ENCODE results near the gene MKNK2.
A peak's percentile ranks its signal among the peaks of the same experiment; 100 is the strongest.
"Not testable (repeated sequence)": the region's sequence is repeated elsewhere in the genome, so short reads cannot be mapped to it uniquely, and the experiment has no call there.

Gene MKNK2

DNA sequence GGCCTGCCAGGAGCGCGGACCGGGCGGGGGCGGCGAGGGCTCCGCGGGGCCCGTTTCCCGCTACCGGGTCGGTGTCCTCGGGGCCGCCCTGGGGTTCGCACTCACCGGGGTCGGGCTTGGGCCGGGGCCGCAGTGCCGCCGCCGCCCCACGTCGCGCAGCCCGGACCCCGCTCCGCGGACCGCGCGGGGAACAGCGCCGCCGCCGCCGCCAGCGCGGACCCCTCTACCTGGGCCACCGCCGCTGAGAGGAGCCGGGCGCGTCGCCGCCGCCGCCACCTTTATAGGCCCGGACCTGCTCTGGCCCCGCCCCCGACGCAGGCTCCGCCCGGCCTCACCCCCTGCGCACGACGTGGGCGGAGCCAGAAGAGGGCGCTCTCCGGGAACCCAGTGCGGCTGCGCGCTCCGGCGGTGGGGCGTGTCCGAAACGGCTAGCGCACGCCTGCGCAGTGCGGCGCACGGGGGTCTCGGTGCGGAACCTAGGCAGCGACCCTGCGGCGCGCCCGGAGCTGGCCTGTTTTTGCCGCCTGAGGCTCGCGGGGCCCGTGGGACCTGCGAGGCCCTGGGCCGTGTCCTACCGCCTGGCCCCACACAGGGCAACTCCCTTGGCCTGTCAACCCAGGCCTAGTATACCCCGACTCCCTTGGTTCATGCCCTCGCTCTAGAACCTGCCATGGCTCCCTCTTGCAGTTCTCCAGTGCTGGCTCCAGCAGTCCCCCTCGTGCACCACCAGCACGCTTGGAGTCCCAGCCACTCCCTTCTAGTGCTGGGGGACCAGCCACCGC, at the start of gene MKNK2:
MKNK2 (minus strand) TSS at position 254 of the 782 bp plus-strand sequence. CDS start 393 bp downstream, outside the sequence.
- peak; percentile 72 for DNase-seq

DNA sequence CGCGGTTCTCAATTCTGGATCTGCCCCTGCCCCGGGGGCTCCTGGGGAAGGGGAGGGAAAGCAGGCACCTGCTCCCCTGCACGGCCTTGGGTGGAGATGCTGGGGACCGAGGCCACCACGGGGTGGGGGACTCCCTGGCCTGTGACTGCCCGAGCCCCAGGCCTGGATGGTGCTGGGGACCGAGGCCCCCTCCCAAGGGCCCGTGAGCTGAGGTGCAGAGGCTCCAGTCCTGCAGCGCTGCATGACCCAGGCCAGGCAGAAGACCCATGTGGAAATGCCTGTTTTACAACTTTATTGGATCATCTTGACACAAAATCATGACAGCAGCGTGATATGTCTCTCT, 49.6 kb upstream of the MKNK2 start:
- no peak for DNase-seq

DNA sequence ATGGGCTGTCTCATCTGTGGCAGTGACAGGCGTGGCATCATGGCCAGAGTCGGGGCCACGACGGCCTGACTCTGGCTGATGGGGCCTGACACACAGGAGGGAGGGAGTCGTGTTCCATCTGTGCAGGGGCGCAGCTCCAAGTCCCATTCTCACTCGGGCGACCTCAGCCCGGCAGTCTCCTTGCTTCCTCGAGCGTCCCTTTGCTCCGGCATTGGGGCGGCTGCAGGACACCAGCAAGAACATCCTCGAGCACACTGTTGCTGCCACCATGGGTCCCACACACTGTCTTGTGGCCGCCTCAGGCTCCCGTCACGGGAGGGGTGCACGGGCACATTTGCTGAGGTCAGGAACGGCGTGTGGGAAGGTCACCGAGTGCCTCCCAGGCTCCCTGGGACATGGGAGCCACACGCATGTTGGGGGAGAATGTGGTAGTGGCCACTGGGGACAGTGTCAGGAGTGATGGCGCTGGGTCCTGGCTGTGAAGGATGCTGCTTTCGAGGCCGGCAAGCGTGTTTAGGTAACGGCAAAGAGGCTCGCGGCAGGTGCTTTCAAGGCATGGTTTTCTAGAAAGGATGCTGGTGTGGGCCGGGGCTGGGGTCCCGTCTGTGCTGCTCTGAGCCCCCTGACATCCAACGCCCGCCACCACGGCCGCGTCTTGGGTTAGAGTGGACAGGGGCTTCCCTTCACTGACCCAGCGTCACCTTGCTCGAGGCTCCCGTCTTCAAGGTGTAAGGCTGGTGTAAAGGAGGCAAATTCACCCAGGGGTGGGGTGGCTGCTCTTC, 49.1 kb upstream of the MKNK2 start:
- DNase-seq = no peak

DNA sequence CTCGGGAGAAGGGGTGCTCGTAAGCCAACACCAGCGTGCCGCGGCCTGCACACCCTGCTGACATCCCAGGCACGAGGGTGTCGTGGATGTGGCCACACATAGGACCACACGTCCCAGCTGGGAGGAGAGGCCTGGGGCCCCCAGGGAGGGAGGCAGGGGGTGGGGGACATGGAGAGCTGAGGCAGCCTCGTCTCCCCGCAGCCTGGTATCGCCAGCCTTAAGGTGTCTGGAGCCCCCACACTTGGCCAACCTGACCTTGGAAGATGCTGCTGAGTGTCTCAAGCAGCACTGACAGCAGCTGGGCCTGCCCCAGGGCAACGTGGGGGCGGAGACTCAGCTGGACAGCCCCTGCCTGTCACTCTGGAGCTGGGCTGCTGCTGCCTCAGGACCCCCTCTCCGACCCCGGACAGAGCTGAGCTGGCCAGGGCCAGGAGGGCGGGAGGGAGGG, 48.0 kb upstream of the MKNK2 start:
- no peak for DNase-seq

DNA sequence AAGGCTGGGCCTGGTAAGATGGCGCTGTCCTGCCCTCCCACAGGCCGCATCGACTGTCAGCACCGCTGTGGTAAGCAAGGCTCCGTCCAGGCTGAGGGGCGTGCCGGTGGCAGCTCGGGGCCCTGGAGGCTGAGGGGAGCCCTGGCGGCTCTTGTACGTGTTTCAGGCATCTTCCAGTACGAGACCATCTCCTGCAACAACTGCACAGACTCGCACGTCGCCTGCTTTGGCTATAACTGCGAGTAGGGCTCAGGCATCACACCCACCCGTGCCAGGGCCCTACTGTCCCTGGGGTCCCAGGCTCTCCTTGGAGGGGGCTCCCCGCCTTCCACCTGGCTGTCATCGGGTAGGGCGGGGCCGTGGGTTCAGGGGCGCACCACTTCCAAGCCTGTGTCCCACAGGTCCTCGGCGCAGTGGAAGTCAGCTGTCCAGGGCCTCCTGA, 46.9 kb upstream of the MKNK2 start:
- DNase-seq = no peak

DNA sequence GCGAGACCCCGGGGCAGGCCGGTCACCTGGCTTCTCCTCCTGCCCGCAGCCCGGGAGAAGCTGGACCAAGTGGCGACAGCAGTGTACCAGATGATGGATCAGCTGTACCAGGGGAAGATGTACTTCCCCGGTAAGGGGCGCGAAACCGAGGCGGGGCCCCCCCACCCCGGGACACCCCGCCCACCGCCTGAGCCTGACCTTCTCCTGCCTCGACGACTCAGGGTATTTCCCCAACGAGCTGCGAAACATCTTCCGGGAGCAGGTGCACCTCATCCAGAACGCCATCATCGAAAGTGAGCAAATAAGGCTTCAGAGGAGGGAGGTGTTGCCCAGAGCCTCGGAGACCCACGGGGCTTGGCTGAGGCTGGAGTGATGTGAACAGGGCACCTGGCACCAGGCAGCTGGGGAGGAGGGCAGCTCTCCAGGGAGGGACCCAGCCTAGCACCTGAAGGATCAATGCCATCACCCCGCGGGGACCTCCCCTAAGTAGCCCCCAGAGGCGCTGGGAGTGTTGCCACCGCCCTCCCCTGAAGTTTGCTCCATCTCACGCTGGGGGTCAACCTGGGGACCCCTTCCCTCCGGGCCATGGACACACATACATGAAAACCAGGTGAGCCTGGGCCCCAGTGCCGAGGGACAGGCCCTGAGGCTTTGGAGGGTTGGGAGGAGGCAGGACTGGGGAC, 46.3 kb upstream of the MKNK2 start:
- DNase-seq = no peak

DNA sequence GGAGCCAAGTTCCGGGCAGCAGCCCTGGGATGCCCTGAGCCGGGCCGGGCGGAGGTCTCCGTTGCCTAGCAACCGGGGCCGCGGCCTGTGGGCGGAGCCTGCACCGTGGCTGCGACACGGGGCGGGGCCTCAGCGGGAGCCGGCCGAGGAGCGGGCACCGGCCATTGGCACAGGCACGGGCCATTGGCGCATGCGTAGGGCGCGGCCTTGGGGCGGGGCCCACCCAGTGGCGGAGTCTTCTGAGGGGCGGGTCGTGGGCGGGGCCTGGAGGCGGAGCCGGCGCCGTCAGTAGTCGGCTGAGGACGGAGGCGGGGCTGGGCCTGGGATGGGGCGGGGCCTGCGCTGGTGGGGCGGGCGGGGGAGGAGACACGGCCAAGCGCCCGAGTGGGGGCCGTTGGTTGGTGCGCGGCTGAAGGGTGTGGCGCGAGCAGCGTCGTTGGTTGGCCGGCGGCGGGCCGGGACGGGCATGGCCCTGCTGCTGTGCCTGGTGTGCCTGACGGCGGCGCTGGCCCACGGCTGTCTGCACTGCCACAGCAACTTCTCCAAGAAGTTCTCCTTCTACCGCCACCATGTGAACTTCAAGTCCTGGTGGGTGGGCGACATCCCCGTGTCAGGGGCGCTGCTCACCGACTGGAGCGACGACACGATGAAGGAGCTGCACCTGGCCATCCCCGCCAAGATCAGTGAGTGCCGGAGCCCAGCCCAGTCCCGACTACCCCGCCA, 45.6 kb upstream of the MKNK2 start, which contains the start of gene IZUMO4:
IZUMO4 (plus strand) TSS at position 436 of the 723 bp plus-strand sequence; CDS start at position 467, 31 bp downstream.
- peak; percentile 98 for DNase-seq

DNA sequence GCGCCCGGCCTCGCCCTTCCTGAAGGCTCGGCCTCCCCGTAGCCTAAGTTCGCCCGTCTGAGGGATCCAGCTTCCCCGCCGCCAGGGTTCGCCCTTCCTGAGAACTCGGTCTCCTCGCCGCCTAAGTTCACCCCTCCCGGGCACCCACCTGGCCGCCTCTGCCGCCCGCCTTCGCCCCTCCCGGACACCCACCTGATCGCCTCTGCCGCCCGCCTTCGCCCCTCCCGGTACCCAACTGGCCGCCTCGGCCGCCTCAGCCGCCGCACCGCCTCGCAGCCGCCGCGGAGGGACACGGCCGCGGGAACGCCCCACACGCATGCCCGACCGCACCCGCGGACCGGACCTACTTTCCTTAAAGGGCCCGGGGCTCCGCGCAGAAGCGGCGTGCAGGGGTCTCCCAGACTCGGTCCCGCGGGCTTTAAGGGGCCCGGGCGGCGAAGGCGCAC, 45.0 kb upstream of the MKNK2 start, which contains the start of gene MOB3A:
MOB3A (minus strand) TSS at position 293 of the 446 bp plus-strand sequence. CDS start 17,766 bp downstream, outside the sequence.
- DNase-seq = peak; percentile 73

DNA sequence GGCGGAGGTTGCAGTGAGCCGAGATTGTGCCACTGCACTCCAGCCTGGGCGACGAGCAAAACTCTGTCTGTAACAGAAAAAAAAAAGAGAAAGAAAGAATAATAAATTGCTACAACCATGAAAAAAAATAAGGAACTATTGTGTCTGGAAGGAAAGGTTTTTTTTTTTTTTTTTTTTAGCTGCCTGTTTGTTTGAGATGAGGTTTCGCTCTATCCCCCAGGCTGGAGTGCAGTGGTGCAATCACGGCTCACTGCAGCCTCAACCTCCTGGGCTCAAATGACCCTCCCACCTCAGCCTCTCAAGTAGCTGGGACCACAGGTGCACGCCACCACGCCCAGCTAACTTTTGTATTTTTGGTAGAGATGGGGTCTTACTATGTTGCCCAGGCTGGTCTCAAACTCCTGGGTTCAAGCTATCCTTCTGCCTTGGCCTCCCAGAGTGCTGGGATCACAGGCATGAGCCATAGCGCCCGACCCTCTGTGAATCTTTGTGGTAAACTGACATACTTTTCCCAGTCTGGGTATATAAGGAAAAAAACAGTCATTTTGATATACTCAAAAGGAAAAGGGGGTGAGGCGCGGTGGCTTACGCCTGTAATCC, 41.0 kb upstream of the MKNK2 start:
- not testable (repeated sequence) for DNase-seq

DNA sequence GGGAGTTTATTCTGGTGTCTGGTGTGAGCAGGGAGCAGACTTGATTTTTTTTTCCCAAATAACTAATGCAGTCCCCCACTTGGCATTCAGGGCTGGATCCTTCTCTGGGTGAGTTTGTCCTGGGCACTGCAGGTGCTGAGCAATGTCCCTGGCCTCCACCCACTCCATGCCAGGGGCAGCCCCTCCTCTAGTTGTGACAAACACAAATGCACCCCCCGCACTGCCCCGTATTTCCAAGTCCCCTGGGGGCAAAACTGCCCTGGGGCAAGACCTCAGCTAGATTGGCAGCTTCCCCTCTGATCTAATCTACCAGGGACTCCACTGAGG, 38.6 kb upstream of the MKNK2 start:
- no peak for DNase-seq

DNA sequence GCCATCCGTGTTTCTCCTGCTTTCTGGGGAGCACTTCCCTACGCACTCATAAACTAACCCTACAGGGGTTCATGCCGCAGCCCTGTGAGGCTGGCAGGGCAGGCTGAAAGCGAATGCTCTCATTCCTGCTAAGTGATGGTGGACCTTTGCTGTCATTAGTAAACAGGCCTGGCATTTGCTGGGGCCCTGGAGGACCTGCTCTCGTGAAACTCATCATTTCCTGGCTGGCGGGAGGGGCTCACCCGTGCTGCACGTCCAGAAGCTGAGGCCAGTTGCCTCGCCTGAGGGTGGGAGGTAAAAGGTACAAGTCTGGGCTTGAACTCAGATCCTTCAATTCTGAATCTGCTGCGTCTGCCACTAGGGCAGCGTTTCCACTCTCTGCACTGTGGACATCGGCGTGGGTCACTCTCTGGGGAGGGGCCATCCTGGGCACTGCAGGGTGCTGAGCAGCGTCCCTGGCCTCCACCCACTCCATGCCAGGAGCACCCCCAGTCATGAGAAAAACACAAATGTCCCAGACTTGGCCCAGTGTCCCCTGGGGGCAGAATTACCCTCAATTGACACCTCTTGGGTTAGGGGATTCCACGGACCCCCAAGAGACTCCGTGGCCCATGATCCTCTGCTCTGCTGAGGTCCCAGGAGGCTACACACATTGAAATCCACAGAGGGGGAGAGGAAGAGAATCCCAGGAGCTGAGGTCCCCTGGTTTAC, 38.1 kb upstream of the MKNK2 start:
- no peak for DNase-seq

DNA sequence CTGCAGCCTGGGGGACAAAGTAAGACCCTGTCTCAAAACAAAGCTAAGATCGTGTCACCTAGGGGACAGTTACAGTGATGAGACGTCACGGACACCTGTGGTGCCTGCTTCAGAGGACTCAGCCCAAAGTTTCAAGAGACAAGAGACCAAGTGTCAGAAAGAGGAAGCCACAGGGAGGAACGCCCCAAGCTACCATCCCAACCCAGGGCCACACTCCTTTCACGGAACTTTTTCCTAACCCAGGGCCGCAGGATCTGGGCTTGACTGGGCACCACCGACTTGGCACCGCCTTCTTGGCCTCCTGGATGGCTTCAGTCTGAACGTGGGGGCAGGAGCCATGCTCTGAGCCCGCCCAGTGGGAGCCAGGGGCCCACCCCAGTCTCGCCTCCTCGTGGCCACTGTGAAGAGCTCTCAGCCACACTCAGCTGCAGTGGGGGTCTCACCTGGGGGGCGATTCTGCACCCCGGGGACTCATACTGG, 36.6 kb upstream of the MKNK2 start:
- no peak for DNase-seq

DNA sequence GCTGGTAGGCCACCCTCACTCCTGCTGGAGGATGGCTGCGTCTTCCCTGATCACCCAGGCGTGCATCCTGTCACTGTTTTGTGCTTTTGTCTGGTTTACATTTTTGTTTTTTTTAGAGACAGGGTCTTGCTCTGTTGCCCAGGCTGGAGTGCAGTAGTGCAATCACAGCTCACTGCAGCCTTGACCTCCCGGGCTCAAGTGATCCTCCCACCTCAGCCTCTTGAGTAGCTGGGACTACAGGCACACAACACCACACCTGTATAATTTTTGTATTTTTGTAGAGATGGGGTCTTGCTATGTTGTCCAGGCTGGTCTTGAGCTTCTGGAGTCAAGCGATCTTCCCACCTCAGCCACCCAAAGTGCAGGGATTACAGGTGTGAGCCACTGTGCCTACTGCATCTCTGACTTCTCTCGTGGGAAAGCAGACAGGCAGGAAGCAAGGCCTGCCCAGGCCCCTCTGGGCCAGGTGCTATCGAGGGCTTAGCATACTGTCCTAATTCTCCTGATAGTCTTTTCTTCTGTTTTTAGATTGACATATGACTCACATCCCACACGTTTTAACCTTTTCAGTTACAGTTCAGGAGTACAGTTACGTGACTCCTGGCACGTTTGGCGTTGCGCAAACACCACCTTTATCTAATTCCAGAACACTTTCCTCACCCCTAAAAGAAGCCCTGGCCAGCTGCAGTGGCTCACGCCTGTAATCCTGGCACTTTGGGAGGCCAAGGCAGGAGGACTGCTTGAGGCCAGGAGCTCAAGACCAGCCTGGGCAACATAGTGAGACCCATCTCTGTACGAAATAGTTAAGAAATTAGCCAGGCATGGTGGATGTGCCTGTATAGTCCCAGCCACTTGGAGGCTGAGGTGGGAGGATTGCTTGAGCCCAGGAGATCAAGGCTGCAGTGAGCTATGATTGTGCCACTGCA, 35.9 kb upstream of the MKNK2 start:
- peak; percentile 25 for DNase-seq

DNA sequence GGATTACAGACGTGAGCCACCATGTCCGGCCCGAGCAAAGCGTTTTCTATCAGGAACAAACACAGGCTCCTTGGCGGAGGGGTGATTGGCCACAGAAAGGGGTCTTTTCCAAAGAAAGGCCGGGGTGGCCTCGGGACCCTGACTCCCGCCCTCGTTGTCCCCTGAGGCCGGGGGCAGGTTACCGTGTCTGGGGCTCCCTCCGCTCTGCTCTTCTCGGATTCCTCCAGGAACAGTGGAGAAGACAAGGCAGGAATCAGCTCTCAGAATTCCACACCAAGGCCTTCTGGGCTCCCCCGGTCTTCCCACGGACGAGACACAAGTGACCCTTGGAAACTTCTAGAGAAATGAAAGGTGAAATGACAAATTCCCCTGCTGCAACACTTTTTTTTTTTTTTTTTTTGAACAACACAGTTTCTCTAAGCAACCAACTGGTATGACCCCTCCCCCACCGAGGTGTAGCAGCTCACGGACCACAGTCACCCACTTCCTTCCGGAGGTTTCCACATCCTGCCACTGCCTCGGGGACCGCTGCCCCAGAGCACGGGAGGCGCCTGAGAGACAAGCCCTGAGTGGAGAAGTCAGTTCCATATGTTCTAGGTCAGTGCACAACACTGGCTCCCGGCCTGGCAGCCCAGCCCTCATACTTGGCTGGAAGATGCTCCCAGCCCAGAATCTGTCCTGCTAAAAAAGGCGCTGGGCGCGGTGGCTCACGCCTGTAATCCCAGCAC, 34.1 kb upstream of the MKNK2 start:
- DNase-seq = no peak

DNA sequence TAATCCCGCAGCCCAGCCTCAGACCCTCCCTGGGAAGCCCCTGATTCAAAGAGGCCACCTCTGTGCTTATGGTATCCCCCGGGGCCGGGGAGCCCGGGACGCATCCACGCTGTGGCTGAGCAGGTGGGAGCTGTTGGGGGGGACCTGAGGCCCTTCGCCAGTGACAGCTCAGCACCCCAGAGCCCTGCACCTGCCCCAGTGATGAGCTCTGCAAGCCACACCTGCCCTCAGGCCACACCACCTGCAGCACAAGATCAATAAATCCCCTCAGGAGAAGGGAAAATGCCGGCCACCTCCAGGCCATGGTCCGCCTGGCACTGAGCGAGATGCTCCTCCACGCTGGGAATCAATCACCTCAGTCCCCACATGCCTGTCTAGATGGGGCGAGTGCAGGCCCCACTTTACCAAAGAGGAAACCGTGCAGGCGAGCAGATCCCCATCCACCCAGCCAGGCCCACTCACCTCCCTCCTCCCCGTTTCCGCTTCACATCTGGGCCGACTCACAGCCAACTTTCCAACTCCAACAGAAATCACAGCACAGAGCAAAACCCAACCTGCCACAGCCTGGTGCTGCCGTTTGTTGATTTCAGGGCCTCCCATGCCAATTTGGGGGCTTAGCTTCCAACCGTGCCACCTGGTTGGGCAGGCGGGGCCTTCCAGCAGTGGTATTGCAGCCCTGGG, 32.3 kb upstream of the MKNK2 start:
- DNase-seq = no peak

DNA sequence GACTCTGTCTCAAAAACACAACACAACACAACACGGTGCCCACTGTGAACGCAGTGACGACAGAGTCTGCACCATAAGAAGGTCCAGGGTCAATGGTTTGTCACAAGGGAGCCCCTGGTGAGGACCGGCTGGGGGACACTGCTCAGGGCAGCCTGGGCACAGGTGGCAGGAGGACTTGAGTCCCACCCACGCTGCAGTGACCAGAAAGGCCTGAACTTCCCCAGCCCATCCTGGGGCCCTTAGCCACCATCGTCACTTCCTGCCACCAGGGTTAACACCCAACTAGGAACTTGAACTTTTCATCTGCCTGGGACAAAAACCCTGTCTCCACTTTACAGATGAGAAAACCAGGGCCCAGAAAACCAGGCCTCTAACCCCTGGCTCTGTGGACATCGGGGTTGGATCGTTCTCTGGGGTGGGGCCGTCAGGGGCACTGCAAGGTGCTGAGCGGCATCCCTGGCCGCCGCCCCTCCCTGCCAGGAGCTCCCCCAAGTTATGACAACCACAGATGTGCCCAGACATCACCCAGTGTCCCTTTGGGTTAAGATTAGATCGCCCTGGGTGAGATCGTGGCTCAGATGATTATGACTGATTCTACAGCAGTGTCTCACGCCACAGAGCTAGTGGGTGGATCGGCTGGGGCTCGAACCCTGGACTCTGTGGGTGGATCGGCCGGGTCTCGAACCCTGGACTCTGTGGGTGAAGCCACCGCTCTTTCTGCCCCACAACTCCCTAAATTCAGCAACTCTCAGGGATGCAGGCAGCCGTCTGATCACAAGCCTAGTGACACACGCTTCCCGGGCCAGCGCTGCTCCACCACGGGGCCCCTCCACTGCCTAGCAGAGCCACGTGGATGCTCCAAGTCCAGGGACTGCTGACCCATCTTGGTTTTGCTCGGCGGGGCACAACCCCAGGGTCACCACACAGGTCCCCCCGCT, 31.1 kb upstream of the MKNK2 start:
- no peak for DNase-seq

DNA sequence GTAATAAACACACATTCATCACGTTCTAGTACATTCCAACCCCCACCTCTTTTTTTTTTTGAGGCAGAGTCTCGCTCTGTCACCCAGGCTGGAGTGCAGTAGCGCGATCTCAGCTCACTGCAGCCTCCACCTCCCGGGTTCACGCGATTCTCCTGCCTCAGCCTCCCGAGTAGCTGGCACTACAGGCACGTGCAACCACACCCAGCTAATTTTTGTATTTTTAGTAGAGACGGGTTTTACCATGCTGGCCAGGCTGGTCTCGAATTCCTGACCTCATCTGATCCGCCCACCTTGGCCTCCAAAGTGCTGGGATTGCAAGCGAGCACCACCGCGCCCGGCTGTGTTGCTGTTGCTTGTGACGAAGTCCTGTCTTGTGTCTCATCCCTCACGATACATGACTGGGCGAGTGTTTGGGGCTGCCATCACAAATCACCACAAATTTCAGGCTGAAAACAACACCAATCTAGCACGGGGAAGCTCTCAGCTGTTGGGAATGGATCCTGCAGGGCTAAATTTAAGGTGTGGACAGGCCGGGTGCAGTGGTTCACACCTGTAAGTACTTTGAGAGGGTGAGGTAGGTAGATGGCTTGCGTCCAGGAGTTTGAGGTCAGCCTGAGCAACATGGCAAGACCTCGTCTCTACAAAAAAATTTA, 29.4 kb upstream of the MKNK2 start:
- no peak for DNase-seq
